ENCODE results near the gene CCDC85A.

DNA sequence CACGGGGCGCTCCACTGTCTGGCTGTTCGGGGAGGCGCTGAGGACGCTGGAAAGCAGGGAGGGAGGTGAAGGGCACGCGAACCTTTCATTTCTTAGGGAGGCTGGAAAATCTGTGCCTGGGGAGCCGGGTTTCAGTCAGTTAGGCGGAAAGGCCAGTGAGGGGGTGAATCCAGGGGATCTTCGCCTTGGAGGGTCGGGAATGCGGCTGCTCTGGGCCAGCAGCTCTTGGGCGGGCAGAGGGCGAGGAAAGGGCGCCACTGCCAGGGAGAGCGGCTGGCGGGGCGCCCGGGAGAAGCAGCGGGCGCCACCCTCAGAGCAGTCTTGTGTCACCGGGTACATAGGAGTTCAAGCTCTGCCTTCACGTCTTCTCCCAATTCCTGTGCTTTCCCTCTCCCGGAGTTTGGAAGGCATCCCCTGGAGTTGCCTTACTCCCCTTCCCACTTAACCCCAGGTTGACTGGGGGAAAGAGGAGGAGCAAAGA is 1.4 kb downstream of the CCDC85A start:
- no peak for TF ChIP-seq SUZ12 (IDR thresholded peaks at IDR 0.05; ENCODE audit: extremely low read depth, insufficient read depth, insufficient read length)
- TF ChIP-seq YY1 (IDR thresholded peaks at IDR 0.05; ENCODE audit: insufficient read depth, insufficient read length) = no peak
- no peak for TF ChIP-seq ZNF274 (IDR thresholded peaks at IDR 0.05; ENCODE audit: low read depth, low read length)

All from NT2/D1 (cell line).